GM23338 (cell line): ENCODE results near the gene LRRFIP2. TPM values are rescaled to one million over a fixed set of nuclear protein-coding genes. Genes with fewer than 3 reads are reported as not detected.
"Not testable (repeated sequence)": the region's sequence is repeated elsewhere in the genome, so short reads cannot be mapped to it uniquely, and the experiment has no call there.

Source experiments
- ATAC-seq: fragments of 200-7000 bp; cut with Tn5 transposase; 3 replicates; pipeline ENCODE4 v1.9.1; 2020
- DNase-seq: peaks from one replicate; pipeline ENCODE4 v3.0.0-alpha.2; 2015; ENCODE audit warnings: low spot score
- H2AFZ ChIP-seq: fragments of 200-600 bp; sonication (generic); 2 replicates; pipeline ENCODE4 v1.8.0; 2016; ENCODE audit warnings: antibody characterized with exemption, mild to moderate bottlenecking, moderate library complexity
- H3F3A ChIP-seq: fragments of 200-600 bp; sonication (generic); replicated peaks from 2 replicates; pipeline ENCODE4 v1.8.0; 2017; ENCODE audit warnings: antibody characterized with exemption, mixed run types, low read depth
- H3K27ac ChIP-seq: fragments of 200-600 bp; sonication (generic); 2 replicates; pipeline ENCODE4 v1.6.1; 2016; ENCODE audit warnings: low read depth
- H3K27me3 ChIP-seq: fragments of 200-600 bp; sonication (generic); 2 replicates; pipeline ENCODE4 v1.8.0; 2016; ENCODE audit warnings: mild to moderate bottlenecking, mixed run types, moderate library complexity; ENCODE audit not compliant: insufficient read depth
- H3K36me3 ChIP-seq: fragments of 200-600 bp; sonication (generic); 2 replicates; pipeline ENCODE4 v1.8.0; 2016; ENCODE audit warnings: mild to moderate bottlenecking; ENCODE audit not compliant: insufficient read depth
- H3K4me1 ChIP-seq: fragments of 200-600 bp; sonication (generic); 2 replicates; pipeline ENCODE4 v1.8.0; 2016; ENCODE audit warnings: mild to moderate bottlenecking, moderate library complexity; ENCODE audit not compliant: insufficient read depth
- H3K4me2 ChIP-seq: fragments of 200-600 bp; sonication (generic); 2 replicates; pipeline ENCODE4 v1.7.1; 2017; ENCODE audit warnings: mixed run types
- H3K4me3 ChIP-seq: fragments of 200-600 bp; sonication (generic); 2 replicates; pipeline ENCODE4 v1.6.1; 2016; ENCODE audit warnings: mixed run types
- H3K79me2 ChIP-seq: fragments of 200-600 bp; sonication (generic); replicated peaks from 2 replicates; pipeline ENCODE4 v1.8.0; 2017; ENCODE audit warnings: mild to moderate bottlenecking; ENCODE audit not compliant: insufficient read depth
- H3K9me2 ChIP-seq: fragments of 200-600 bp; sonication (generic); 2 replicates; pipeline ENCODE4 v1.8.0; 2017; ENCODE audit not compliant: insufficient read depth
- H4K20me1 ChIP-seq: fragments of 200-600 bp; sonication (generic); replicated peaks from 2 replicates; pipeline ENCODE4 v1.8.0; 2017; ENCODE audit warnings: mild to moderate bottlenecking; ENCODE audit not compliant: insufficient read depth
- H3K27ac Mint-ChIP-seq: 2 replicates; pipeline ENCODE4 v1.8.0; 2020; ENCODE audit warnings: inconsistent platforms, mild to moderate bottlenecking, moderate library complexity, mixed read lengths
- H3K27me3 Mint-ChIP-seq: 3 replicates; pipeline ENCODE4 v1.8.0; 2022; ENCODE audit warnings: low read depth, mild to moderate bottlenecking, moderate library complexity, mixed read lengths, inconsistent platforms; ENCODE audit not compliant: insufficient read depth, poor library complexity
- H3K36me3 Mint-ChIP-seq: 3 replicates; pipeline ENCODE4 v1.8.0; 2021; ENCODE audit warnings: low read depth, mild to moderate bottlenecking, inconsistent platforms, moderate library complexity, mixed read lengths
- H3K4me1 Mint-ChIP-seq: 3 replicates; pipeline ENCODE4 v1.8.0; 2020; ENCODE audit warnings: mild to moderate bottlenecking, inconsistent platforms, mixed read lengths
- H3K4me3 Mint-ChIP-seq: 3 replicates; pipeline ENCODE4 v1.8.0; 2021; ENCODE audit warnings: moderate library complexity, mild to moderate bottlenecking, inconsistent platforms, mixed read lengths
- H3K9me3 Mint-ChIP-seq: 3 replicates; pipeline ENCODE4 v1.8.0; 2020; ENCODE audit warnings: moderate library complexity, mild to moderate bottlenecking, inconsistent platforms, mixed read lengths
- EZH2phosphoT487 ChIP-seq: fragments of 200-600 bp; sonication (generic); IDR thresholded peaks from one replicate; pipeline ENCODE4 v1.8.1; 2018; ENCODE audit warnings: antibody characterized with exemption; ENCODE audit not compliant: unreplicated experiment
- NANOG ChIP-seq: IDR thresholded peaks from 2 replicates; pipeline ENCODE4 v1.6.1; 2016; ENCODE audit warnings: antibody characterized with exemption, borderline replicate concordance
- POLR2AphosphoS5 ChIP-seq: IDR thresholded peaks from 2 replicates; pipeline ENCODE4 v1.6.1; 2016; ENCODE audit warnings: antibody characterized with exemption, low read depth
- STAT1 ChIP-seq: IDR thresholded peaks from one replicate; pipeline ENCODE4 v1.6.1; 2016; ENCODE audit warnings: antibody characterized with exemption; ENCODE audit not compliant: unreplicated experiment
- ZNF114 ChIP-seq: fragments of 250-450 bp; sonication (Bioruptor Pico); IDR thresholded peaks from 2 replicates; pipeline ENCODE4 v1.5.0; 2020; ENCODE audit warnings: mild to moderate bottlenecking, moderate library complexity
- ZNF331 ChIP-seq: fragments of 250-450 bp; sonication (Bioruptor Pico); IDR thresholded peaks from 2 replicates; pipeline ENCODE4 v1.5.0; 2020; ENCODE audit warnings: low read depth, mild to moderate bottlenecking, moderate library complexity
- polyA plus RNA-seq: library from polyadenylated mRNA; unstranded; fragments of >200 nt; fragmentation: Nextera tagmentation; extraction: Ambion mirVana; gene quantifications from 2 replicates; pipeline ENCODE4 v1.2.1, GENCODE V29; 2016
- total RNA-seq: library from RNA; depleted of rRNA; stranded (reverse); fragments of >200 nt; shearing (Covaris generic); gene quantifications from 2 replicates; pipeline ENCODE4 v1.2.3, GENCODE V29; 2014
- TF ChIP-seq, protein P1 (sequence below): IDR thresholded peaks from one replicate; pipeline ENCODE4 v1.6.1; 2018; ENCODE audit warnings: antibody characterized with exemption; ENCODE audit not compliant: unreplicated experiment
- TF ChIP-seq, protein P2 (sequence below): IDR thresholded peaks from 2 replicates; pipeline ENCODE4 v1.6.1; 2016; ENCODE audit warnings: antibody characterized with exemption
- TF ChIP-seq, protein P3 (sequence below), 2 experiments: fragments of 200-600 bp in 1 of 2; sonication (generic) in 1 of 2; conservative IDR thresholded peaks; 2 replicates each; pipeline versions ENCODE4 v1.5.1 to v1.6.1; 2016 to 2017; ENCODE audit warnings: antibody characterized with exemption in 2 of 2, low read depth in 2 of 2, mild to moderate bottlenecking in 2 of 2, moderate library complexity in 1 of 2
- TF ChIP-seq, protein P4 (sequence below): fragments of 250-450 bp; sonication (Bioruptor Pico); IDR thresholded peaks from 2 replicates; pipeline ENCODE4 v1.5.0; 2020; ENCODE audit warnings: mild to moderate bottlenecking, moderate library complexity

LRRFIP2 gene
- total and polyA plus RNA-seq, 2 experiments from 2014 or later, result 20.3 to 29.0 TPM

DNA sequence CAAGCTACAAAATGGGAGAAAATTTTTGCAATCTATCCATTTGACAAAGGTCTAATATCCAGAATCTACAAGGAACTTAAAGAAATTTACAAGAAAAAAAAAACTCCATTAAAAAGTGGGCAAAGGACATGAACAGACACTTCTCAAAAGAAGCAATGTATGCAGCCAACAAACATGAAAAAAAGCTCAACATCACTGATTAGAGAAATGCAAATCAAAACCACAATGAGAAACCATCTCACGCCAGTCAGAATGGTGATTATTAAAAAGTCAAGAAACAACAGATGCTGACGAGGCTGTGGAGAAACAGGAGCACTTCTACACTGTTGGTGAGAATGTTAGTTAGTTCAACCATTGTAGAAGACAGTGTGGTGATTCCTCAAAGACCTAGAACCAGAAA lies 27.5 kb downstream of the LRRFIP2 start:
- peaks cover 11% of the 10 kb centered on the region; the same call in 1 of the 2 replicates for H3K79me2 ChIP-seq
- H4K20me1 ChIP-seq, H3K27ac Mint-ChIP-seq, H3K27ac ChIP-seq, H3K4me3 ChIP-seq, H3K9me2 ChIP-seq, ATAC-seq, H3K36me3 ChIP-seq, DNase-seq, H3K4me1 ChIP-seq, H3K4me3 Mint-ChIP-seq, H2AFZ ChIP-seq, H3K4me2 ChIP-seq, H3K4me1 Mint-ChIP-seq, H3K27me3 Mint-ChIP-seq, H3F3A ChIP-seq, H3K27me3 ChIP-seq, H3K9me3 Mint-ChIP-seq: not testable (repeated sequence)
- H3K36me3 Mint-ChIP-seq, result peaks cover 12% of the 10 kb centered on the region; the same call in 2 of the 3 replicates

DNA sequence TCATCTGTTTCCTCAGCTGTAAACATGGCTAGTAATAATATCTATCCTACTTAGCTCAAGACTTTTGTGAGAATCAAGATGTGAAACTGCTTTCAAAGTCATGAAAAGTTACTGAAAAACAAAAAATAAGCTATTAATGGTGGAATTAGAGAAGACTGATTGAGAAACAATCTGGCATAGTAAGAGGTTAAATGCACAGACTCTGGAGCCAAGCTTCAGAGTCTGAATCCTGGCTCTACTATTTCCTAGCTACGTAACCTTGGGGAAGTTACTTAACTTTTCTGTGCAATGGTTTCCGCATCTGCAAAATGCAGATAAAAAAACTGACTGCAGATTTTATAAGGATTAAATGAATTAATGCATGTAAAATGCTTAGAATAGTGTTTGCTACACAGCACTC lies 28.8 kb downstream of the LRRFIP2 start:
- no peaks in the 10 kb centered on the region for H3K27me3 Mint-ChIP-seq
- no peaks in the 10 kb centered on the region for H3F3A ChIP-seq
- ATAC-seq (no peak), DNase-seq (no peak)
- no peak overlapping the region for H3K4me3 ChIP-seq
- H3K79me2 ChIP-seq, result no peaks in the 10 kb centered on the region; the same call in 1 of the 2 replicates
- H3K9me2 ChIP-seq, result no peaks in the 10 kb centered on the region
- no peak overlapping the region for H3K4me2 ChIP-seq
- H4K20me1 ChIP-seq, result 0 out of 2 replicates have a peak, but pooled peaks cover 3% of the 10 kb centered on the region
- no peak overlapping the region for H3K27ac Mint-ChIP-seq
- H2AFZ ChIP-seq, result no peak overlapping the region
- H3K4me1 ChIP-seq, result no peaks in the 10 kb centered on the region
- peaks cover 12% of the 10 kb centered on the region; the same call in 2 of the 3 replicates for H3K36me3 Mint-ChIP-seq
- no peaks in the 10 kb centered on the region; the same call in 2 of the 3 replicates for H3K4me1 Mint-ChIP-seq
- TF ChIP-seq, protein P1, sequence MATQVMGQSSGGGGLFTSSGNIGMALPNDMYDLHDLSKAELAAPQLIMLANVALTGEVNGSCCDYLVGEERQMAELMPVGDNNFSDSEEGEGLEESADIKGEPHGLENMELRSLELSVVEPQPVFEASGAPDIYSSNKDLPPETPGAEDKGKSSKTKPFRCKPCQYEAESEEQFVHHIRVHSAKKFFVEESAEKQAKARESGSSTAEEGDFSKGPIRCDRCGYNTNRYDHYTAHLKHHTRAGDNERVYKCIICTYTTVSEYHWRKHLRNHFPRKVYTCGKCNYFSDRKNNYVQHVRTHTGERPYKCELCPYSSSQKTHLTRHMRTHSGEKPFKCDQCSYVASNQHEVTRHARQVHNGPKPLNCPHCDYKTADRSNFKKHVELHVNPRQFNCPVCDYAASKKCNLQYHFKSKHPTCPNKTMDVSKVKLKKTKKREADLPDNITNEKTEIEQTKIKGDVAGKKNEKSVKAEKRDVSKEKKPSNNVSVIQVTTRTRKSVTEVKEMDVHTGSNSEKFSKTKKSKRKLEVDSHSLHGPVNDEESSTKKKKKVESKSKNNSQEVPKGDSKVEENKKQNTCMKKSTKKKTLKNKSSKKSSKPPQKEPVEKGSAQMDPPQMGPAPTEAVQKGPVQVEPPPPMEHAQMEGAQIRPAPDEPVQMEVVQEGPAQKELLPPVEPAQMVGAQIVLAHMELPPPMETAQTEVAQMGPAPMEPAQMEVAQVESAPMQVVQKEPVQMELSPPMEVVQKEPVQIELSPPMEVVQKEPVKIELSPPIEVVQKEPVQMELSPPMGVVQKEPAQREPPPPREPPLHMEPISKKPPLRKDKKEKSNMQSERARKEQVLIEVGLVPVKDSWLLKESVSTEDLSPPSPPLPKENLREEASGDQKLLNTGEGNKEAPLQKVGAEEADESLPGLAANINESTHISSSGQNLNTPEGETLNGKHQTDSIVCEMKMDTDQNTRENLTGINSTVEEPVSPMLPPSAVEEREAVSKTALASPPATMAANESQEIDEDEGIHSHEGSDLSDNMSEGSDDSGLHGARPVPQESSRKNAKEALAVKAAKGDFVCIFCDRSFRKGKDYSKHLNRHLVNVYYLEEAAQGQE, result no peak
- no peak for TF ChIP-seq ZNF331 (CRISPR knock-in tag)
- TF ChIP-seq, protein P2, sequence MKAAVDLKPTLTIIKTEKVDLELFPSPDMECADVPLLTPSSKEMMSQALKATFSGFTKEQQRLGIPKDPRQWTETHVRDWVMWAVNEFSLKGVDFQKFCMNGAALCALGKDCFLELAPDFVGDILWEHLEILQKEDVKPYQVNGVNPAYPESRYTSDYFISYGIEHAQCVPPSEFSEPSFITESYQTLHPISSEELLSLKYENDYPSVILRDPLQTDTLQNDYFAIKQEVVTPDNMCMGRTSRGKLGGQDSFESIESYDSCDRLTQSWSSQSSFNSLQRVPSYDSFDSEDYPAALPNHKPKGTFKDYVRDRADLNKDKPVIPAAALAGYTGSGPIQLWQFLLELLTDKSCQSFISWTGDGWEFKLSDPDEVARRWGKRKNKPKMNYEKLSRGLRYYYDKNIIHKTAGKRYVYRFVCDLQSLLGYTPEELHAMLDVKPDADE, result no peak
- TF ChIP-seq, protein P3, sequence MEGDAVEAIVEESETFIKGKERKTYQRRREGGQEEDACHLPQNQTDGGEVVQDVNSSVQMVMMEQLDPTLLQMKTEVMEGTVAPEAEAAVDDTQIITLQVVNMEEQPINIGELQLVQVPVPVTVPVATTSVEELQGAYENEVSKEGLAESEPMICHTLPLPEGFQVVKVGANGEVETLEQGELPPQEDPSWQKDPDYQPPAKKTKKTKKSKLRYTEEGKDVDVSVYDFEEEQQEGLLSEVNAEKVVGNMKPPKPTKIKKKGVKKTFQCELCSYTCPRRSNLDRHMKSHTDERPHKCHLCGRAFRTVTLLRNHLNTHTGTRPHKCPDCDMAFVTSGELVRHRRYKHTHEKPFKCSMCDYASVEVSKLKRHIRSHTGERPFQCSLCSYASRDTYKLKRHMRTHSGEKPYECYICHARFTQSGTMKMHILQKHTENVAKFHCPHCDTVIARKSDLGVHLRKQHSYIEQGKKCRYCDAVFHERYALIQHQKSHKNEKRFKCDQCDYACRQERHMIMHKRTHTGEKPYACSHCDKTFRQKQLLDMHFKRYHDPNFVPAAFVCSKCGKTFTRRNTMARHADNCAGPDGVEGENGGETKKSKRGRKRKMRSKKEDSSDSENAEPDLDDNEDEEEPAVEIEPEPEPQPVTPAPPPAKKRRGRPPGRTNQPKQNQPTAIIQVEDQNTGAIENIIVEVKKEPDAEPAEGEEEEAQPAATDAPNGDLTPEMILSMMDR (conservative IDR thresholded peaks at IDR 0.05; ENCODE audit: low read depth in 2 of 2), result no peak
- no peak for TF ChIP-seq ZNF114 (CRISPR knock-in tag)
- no peak for TF ChIP-seq POLR2AphosphoS5
- TF ChIP-seq, protein P4, sequence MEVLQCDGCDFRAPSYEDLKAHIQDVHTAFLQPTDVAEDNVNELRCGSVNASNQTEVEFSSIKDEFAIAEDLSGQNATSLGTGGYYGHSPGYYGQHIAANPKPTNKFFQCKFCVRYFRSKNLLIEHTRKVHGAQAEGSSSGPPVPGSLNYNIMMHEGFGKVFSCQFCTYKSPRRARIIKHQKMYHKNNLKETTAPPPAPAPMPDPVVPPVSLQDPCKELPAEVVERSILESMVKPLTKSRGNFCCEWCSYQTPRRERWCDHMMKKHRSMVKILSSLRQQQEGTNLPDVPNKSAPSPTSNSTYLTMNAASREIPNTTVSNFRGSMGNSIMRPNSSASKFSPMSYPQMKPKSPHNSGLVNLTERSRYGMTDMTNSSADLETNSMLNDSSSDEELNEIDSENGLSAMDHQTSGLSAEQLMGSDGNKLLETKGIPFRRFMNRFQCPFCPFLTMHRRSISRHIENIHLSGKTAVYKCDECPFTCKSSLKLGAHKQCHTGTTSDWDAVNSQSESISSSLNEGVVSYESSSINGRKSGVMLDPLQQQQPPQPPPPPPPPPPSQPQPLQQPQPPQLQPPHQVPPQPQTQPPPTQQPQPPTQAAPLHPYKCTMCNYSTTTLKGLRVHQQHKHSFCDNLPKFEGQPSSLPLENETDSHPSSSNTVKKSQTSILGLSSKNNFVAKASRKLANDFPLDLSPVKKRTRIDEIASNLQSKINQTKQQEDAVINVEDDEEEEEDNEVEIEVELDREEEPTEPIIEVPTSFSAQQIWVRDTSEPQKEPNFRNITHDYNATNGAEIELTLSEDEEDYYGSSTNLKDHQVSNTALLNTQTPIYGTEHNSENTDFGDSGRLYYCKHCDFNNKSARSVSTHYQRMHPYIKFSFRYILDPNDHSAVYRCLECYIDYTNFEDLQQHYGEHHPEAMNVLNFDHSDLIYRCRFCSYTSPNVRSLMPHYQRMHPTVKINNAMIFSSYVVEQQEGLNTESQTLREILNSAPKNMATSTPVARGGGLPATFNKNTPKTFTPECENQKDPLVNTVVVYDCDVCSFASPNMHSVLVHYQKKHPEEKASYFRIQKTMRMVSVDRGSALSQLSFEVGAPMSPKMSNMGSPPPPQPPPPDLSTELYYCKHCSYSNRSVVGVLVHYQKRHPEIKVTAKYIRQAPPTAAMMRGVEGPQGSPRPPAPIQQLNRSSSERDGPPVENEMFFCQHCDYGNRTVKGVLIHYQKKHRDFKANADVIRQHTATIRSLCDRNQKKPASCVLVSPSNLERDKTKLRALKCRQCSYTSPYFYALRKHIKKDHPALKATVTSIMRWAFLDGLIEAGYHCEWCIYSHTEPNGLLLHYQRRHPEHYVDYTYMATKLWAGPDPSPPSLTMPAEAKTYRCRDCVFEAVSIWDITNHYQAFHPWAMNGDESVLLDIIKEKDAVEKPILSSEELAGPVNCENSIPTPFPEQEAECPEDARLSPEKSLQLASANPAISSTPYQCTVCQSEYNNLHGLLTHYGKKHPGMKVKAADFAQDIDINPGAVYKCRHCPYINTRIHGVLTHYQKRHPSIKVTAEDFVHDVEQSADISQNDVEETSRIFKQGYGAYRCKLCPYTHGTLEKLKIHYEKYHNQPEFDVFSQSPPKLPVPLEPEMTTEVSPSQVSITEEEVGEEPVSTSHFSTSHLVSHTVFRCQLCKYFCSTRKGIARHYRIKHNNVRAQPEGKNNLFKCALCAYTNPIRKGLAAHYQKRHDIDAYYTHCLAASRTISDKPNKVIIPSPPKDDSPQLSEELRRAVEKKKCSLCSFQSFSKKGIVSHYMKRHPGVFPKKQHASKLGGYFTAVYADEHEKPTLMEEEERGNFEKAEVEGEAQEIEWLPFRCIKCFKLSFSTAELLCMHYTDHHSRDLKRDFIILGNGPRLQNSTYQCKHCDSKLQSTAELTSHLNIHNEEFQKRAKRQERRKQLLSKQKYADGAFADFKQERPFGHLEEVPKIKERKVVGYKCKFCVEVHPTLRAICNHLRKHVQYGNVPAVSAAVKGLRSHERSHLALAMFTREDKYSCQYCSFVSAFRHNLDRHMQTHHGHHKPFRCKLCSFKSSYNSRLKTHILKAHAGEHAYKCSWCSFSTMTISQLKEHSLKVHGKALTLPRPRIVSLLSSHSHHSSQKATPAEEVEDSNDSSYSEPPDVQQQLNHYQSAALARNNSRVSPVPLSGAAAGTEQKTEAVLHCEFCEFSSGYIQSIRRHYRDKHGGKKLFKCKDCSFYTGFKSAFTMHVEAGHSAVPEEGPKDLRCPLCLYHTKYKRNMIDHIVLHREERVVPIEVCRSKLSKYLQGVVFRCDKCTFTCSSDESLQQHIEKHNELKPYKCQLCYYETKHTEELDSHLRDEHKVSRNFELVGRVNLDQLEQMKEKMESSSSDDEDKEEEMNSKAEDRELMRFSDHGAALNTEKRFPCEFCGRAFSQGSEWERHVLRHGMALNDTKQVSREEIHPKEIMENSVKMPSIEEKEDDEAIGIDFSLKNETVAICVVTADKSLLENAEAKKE (CRISPR knock-in tag), result no peak
- TF ChIP-seq STAT1, result no peak
- no peak for TF ChIP-seq EZH2phosphoT487
- no peak for TF ChIP-seq NANOG
- H3K36me3 ChIP-seq, result no peaks in the 10 kb centered on the region
- no peaks in the 10 kb centered on the region for H3K27me3 ChIP-seq
- no peak overlapping the region for H3K4me3 Mint-ChIP-seq
- no peak overlapping the region for H3K27ac ChIP-seq
- no peaks in the 10 kb centered on the region for H3K9me3 Mint-ChIP-seq
